OCI-M1 (cell line): ENCODE results near the gene CSDE1.
A peak's percentile ranks its signal among the peaks of the same experiment; 100 is the strongest.

Experiments used
- DNase-seq: peaks from one replicate; lab custom pipeline; 2025; lab: John Stamatoyannopoulos, UW

CSDE1 gene

GRCh38 chr1:114749835-114750234 lies 7.9 kb downstream of the CSDE1 start:
- no peak for DNase-seq

- no peak for DNase-seq
Measured at GRCh38 chr1:114746450-114747121, 11.2 kb downstream of the CSDE1 start.

DNA sequence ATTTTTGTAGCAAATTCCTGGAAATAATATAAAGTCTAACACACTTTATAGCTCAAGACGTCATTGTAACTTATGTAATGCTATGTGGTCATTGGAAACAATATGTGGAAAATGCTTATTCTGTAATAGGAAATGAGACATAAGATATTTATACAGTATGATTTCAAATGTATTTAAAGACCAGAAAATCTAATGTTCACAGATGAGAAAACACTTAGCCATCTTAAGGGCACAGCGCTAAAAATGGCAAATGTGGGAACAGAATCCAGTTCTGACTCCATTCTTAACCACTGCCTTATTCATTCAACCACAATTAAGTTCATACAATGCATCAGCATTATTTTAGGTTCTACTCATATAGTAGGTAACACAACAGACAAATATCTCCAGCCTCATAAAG lies 12.5 kb downstream of the CSDE1 start:
- no peak for DNase-seq

GRCh38 chr1:114741963-114742746 lies 15.6 kb downstream of the CSDE1 start:
- no peak for DNase-seq

DNA sequence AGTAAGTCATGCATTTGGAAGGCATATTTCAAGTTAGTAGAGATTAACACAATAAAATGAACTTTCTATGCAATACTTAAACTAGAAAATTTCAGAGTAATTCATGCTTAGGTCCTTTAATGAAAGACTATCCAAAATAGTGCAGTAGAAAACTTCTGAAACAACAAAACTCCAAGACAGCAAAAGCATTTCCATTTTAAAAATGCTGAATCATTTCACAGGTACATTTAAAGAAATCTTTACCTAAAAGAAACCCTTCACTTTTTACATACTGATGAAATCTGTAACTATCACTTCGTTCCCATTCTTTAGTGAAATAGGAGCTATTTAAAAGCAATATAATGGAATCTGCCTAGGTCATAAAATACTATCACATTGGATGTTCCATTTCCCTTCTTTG lies 17.5 kb downstream of the CSDE1 start:
- no peak for DNase-seq

GRCh38 chr1:114737314-114737849 lies 20.4 kb downstream of the CSDE1 start:
- no peak for DNase-seq

DNA sequence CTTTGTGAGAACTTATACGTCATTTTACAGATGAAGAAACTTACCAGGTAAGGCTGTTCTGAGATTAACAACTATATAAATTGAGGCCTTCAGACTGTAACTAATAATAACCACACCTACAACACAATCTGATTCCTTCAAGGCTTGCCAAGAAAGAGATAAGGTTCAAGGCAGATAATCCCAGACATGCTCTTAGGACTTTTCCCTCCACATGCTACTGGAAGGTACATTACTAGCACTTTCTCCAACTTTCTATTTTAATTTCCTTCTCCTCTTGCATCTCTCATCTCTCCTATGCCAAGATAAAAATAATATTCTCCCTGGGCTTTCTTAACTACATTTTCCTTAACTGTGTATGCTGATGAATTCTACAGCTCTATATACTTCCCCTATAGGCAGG lies 22.3 kb downstream of the CSDE1 start:
- DNase-seq: no peak

GRCh38 chr1:114729782-114730181 lies 28.0 kb downstream of the CSDE1 start:
- no peak for DNase-seq

DNA sequence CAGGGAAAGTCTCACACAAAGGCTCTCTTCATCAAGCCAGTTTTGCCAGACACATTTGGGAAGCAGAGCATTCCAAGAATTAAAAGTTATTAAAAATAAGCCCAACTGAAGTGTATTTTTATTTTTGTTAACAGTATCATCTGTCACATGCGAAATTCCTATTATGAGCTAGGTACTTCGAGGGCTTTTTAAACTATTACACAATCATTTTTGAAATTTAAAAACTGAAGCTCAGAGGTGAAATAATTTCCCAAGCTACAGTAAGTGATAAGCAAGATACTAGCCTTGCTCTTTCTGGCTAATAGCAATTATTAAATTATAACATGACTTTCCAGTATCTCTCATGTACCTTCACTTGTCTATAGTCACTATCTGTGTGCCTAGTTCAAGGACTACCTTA lies 29.2 kb downstream of the CSDE1 start:
- no peak for DNase-seq

DNA sequence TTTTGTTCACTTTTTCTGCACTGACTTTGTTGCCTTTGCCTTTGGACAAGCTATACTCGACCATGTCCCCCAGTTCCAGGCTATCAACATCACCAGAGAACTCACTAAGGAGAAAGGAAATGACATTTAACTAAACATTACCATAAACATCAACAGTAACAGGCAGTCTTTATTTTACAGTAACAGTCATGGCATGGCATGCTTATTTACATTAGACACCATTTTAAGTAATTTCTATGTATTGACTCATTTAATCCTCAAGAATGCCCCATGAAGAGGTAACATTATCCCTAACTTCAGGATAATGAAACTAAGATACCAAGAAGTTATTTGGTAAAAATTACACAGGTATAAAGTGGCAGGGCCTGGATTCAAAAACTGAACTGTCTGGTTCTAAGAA lies 32.6 kb downstream of the CSDE1 start:
- no peak for DNase-seq

DNA sequence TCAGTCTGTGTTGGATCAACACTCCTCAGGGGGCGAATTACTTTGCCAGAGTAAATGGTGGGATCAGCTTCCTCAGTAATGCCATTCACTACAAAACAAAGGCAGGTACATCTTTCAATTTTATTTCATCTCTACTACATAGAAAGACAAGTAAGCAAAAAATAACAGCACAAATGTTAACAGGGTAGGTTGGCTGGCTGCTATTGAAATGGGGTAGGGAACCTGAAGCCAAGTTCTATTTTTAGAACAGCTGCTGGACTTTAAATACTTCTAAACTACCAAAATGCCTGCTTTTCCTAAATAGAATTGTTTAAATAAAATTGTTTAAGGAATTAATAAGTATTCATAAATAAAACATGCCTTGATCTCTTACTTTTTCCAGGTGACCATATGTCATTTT lies 33.9 kb downstream of the CSDE1 start:
- no peak for DNase-seq

DNA sequence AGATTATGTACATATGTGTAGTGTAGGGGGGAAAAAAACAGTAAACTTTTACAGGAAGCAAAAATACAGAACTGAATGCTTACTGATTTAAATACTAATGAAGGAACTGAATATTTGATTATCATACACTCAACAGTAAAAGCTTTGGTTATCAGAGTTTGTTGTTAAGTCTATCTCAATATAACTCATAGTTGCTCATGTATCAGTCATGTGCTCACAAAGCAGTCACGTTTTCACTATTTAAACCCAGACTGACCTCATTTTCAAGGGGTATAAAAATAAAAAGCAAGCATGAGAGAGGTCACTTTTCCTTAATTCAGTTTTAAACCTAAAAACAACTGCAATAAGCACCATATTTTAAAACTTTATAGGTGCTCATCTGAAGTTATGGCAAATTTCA lies 34.3 kb downstream of the CSDE1 start:
- DNase-seq: no peak

DNA sequence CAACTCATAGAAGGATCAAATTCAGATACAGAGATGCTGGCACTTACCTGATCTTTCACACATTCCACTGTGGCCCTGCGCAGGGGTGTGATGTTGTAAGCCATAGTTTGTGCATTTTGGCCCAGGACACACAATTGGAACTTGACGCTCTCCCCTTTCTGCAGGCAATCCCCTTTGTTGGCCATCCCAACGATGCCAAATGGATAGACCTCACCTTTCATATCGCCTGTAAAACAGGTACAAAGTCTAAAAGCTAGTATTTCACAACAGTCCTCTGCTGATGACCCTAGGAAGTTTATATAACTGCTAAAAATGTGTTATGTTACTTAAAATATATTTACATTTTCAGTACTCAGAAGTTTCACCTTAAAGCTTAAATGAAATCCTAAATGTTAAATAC lies 37.3 kb downstream of the CSDE1 start:
- DNase-seq: no peak

GRCh38 chr1:114719424-114719787 lies 38.4 kb downstream of the CSDE1 start:
- DNase-seq: no peak

- DNase-seq: no peak
Measured at GRCh38 chr1:114718661-114719423, 38.9 kb downstream of the CSDE1 start.

- DNase-seq: peak; percentile 97
Measured at GRCh38 chr1:114716304-114717170, 41.2 kb downstream of the CSDE1 start, which contains the start of gene NRAS. NRAS (minus strand) TSS chr1:114716771; CDS start chr1:114716160, 611 bp downstream.

DNA sequence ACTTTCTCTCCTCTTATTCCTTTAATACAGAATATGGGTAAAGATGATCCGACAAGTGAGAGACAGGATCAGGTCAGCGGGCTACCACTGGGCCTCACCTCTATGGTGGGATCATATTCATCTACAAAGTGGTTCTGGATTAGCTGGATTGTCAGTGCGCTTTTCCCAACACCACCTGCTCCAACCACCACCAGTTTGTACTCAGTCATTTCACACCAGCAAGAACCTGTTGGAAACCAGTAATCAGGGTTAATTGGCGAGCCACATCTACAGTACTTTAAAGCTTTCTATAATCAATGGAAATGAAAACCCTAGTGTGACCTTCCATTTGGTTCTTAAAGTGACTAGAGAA lies 41.9 kb downstream of the CSDE1 start:
- DNase-seq: peak; percentile 50

GRCh38 chr1:114712977-114713376 lies 44.8 kb downstream of the CSDE1 start:
- DNase-seq: no peak

DNA sequence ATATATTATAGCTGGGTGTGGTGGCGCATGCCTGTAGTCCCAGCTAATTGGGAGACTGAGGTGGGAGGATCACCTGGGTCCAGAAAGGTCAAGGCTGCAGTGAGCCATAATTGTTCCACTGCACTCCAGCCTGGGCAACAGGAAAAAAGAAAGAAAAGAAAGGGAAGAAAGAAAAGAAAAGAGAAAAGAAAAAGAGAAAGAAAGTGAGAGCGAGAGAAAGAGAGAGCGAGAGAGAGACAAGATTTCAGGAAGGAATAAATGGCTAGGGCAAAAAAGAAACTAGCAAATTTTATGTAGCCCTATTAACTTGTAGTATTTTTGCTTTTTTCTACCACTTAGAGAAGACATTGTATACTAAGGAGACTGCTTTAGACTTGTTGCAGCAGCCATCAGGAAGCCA lies 47.4 kb downstream of the CSDE1 start:
- no peak for DNase-seq

GRCh38 chr1:114707604-114708003 lies 50.2 kb downstream of the CSDE1 start:
- no peak for DNase-seq

DNA sequence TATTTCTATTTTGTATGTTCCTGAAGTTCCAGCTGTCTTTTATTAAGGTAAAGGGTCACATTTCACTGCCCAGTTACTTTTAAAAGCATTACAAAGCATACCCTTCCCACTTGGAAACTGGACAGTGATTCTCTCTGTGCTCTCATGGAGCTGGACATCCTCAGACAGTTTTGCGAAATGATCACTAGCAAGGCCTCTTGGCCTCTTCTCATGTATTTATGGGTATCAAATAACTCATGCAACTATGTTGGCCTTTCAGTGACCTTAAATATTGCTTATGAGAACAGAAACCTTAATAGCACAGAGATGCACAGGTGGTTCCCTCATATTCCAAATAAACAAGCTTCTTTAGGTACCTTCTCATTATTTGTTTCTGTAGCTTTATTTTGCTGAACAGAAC lies 54.5 kb downstream of the CSDE1 start:
- no peak for DNase-seq

DNA sequence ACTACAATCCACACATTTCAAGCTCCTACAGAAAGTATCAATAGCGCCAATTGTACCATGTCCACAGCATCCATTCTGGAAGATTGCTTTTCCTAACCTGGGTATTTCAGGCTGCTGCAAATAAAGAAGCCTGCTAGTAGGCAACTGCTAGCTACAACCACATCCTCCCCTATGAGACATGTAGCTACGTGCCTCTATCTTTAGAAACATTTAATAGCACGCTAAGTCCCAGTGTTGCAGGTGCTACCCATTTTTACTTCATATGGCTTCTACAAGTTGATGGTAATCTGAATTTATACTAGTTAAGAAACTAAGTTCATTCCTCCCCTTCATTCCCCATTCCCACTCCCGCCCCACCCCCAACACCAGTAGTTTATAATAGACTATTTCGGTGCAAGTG lies 55.0 kb downstream of the CSDE1 start:
- no peak for DNase-seq
